ENCODE measurements around the gene SH2B3. TPM values are rescaled to one million over a fixed set of nuclear protein-coding genes. Genes with fewer than 3 reads are reported as not detected.

SH2B3 gene
- total RNA-seq, 2 donors from 2014 or later: 42.6 to 47.4 TPM

DNA sequence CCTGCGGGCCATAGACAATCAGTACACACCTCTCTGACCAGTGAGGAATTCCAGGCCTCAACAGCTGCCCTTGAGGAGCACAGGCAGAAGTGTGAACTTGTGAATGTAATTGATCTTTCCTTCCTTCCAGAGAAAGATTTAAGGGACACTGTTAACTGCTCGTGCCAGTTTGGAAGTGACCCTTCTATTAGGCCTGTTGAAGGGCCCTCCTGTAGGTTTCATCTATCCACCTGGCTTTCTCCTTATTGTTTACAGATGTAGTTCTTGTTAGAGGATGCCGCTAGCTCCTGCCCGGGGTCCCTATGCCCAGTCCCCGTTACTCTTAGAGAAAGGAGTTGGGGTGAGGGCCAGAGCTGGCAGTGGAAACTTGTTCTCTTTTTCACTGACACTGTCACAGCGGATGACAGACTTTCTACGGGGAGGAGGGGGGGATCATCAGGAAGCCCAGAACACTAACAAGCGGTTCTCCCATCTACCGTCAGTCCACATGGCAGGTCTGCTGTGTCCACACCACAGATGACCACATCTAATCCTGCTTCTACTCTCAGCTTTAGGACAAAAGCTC lies 42.6 kb downstream of the SH2B3 start:
- H3K9me3 ChIP-seq: no peaks in the 10 kb centered on the region
- H3K4me3 ChIP-seq: no peak overlapping the region
- H3K4me1 ChIP-seq: peaks cover 4 to 78% of the 10 kb centered on the region in 2 donors
- TF ChIP-seq, protein P1, sequence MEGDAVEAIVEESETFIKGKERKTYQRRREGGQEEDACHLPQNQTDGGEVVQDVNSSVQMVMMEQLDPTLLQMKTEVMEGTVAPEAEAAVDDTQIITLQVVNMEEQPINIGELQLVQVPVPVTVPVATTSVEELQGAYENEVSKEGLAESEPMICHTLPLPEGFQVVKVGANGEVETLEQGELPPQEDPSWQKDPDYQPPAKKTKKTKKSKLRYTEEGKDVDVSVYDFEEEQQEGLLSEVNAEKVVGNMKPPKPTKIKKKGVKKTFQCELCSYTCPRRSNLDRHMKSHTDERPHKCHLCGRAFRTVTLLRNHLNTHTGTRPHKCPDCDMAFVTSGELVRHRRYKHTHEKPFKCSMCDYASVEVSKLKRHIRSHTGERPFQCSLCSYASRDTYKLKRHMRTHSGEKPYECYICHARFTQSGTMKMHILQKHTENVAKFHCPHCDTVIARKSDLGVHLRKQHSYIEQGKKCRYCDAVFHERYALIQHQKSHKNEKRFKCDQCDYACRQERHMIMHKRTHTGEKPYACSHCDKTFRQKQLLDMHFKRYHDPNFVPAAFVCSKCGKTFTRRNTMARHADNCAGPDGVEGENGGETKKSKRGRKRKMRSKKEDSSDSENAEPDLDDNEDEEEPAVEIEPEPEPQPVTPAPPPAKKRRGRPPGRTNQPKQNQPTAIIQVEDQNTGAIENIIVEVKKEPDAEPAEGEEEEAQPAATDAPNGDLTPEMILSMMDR (IDR thresholded peaks at IDR 0.05): no peak
- H3K36me3 ChIP-seq: peaks cover 49% of the 10 kb centered on the region
- H3K27ac ChIP-seq: peak overlapping the region; percentile 84 to 87
- peak; percentile 54 for DNase-seq (ENCODE audit: low spot score)
- H3K27me3 ChIP-seq: no peaks in the 10 kb centered on the region

DNA sequence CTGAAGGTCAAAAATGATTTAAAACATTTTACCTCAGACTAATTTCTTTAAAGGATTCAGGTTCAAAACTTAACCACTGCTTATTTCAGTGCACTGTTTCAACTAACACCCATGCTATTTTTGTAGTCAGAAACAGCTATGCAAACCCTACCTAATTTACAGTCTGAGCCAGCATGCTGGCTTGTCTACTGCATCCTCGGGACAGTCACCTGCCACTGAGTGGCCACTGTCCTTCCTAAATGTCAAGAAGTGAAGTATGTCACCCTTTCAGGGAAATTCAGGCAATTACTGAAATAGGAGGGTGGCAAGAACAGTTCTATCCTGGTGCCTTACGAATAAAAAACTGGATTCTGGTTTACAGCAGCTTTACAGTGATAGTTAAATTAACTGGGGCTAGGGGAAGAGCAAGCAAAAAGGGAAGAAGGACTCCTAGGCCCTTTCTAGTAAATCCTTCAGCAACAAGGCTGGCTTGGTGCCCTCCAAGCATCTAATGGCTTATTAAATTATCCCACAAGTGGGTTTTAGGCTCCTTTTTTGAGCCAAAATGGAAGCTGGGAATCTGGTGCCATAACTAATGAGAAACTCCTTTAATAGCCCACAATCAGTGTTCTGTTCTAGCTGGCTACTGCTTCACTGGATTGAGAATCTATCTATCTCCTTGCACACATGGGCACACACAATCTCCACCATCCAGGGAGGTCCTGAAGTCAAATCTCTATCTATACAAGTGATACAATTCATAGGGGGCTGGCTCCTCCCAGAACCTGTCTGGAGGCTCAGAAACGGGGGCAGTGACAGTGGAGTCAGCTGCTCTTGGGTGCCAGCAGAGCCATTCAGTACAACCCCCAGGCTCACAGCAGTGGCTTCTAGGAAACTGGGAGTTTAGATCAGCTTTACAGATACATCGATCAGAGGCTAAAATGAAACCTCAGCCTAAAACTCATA lies 43.4 kb downstream of the SH2B3 start:
- H3K9me3 ChIP-seq: no peaks in the 10 kb centered on the region
- peaks cover 4 to 71% of the 10 kb centered on the region in 2 donors for H3K4me1 ChIP-seq
- peaks cover 54% of the 10 kb centered on the region for H3K36me3 ChIP-seq
- peak overlapping the region; percentile 84 to 87 for H3K27ac ChIP-seq
- no peak overlapping the region for H3K4me3 ChIP-seq
- peak; percentile 51 for DNase-seq (ENCODE audit: low spot score)
- TF ChIP-seq, protein P1 (IDR thresholded peaks at IDR 0.05): no peak
- no peaks in the 10 kb centered on the region for H3K27me3 ChIP-seq

DNA sequence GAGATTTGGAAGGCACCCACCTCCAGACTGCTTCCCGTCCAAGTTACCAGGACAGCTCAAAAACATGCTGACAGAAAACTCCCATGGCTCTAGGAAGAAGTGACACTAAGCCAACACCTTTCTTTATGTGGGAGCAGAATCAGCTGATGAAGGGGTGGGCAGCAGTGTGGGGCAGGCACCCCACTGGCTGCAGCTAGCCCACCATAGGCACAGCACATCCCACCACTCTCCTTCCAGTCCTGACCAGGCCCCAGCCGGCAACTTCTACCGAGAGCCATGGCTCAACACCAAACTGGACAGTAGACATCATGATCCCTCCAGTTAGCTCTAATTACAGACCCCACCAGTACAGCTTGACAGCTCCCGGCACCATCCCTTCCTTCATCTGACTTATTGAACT lies 45.0 kb downstream of the SH2B3 start:
- Histone ChIP-seq H3K36me3 (peaks cover 67% of the 10 kb centered on the region), H3K9me3 (no peaks in the 10 kb centered on the region), H3K27me3 (no peaks in the 10 kb centered on the region), H3K4me1 (peaks cover 0 to 55% of the 10 kb centered on the region in 2 donors), H3K27ac (peak overlapping the region; percentile 84 to 87), H3K4me3 (no peak overlapping the region)
- TF ChIP-seq, protein P1 (IDR thresholded peaks at IDR 0.05): no peak
- peak; percentile 53 for DNase-seq (ENCODE audit: low spot score)

DNA sequence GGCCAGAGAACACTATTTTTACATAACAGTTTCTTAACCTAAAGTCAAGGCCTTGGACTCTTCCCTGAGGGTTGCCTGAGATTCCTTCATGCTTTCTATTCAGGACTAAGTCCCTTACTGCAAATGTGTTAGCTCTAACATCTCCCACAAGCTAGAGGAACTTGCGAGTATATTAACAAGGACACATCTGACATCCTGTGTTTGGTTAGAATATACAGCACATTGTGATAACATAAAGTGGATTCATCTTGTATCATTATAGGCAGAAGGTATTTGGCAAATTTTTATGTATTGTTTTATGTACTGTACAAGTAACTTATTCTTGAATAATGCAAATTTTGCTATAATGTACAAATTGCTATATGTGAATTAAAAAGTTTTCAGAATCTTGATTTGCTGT lies 45.5 kb downstream of the SH2B3 start:
- no peaks in the 10 kb centered on the region for H3K27me3 ChIP-seq
- TF ChIP-seq, protein P1 (IDR thresholded peaks at IDR 0.05): no peak
- H3K36me3 ChIP-seq: peaks cover 71% of the 10 kb centered on the region
- peak overlapping the region; percentile 84 to 87 for H3K27ac ChIP-seq
- no peak overlapping the region for H3K4me3 ChIP-seq
- no peaks in the 10 kb centered on the region for H3K9me3 ChIP-seq
- no peak for DNase-seq (ENCODE audit: low spot score)
- H3K4me1 ChIP-seq: peaks cover 0 to 49% of the 10 kb centered on the region in 2 donors

DNA sequence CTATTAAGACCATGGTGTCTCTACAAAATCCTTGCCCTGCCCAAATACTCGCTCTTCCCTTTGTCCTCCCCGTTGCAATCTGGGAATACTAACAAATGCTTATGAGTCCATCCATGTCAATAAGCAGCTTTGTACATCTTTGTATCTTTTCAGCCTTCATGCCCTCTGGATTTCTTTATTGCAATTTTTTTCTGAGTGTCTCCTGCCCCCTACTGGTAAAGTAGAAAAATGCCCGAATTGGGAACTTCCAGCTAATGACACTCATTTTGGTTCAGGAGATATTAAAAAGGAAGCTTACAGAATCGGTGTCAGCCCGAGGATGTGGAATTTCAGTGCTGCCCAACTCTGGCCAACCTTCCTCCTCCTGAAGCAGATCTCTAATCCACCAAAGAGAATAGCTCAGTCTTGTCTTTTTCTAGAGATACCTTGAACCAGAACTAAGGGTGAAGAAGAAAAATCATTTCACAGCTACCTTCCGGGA lies 46.0 kb downstream of the SH2B3 start:
- Histone ChIP-seq H3K9me3 (no peaks in the 10 kb centered on the region), H3K4me3 (no peak overlapping the region), H3K4me1 (peaks cover 0 to 45% of the 10 kb centered on the region in 2 donors), H3K27me3 (no peaks in the 10 kb centered on the region), H3K36me3 (peaks cover 71% of the 10 kb centered on the region), H3K27ac (peak overlapping the region in 1 of 2 donors; percentile 84)
- TF ChIP-seq, protein P1 (IDR thresholded peaks at IDR 0.05): peak; percentile 47 to 88
- DNase-seq (ENCODE audit: low spot score): peak; percentile 57
